ENCODE measurements around the gene COL9A3.

DNA sequence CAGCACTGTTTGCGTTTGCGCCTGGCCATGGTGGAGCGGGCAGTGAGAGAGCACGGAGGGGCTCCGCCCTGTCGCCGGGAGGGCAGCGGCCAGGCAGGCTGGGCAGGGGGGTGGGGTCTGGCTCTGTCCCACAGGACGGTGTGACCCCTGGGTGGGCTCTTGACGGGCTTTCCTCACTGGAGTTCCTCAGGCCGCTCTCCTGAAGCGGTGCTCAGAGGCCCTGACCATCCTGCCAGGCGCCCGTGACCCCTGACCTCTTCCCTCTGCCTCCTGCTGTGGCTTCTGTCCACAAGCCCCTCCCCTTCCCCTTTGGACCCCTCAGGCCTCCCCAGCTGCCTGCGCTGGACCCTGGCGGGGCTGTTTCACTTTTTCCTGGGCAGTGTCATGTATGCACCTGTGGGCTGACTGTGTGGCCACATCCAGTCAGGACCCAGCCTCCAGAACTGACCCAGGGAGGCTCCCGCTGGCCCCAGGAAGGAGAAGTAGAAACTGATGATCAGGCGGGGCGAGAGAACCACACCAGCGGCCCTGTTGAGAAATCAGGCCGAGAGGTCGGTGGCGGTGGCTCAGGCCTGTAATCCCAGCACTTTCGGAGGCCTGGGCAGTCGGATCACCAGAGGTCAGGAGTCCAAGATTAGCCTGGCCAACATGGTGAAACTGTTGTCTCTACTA is 11.0 kb upstream of the COL9A3 start:
- TF ChIP-seq, protein P1, sequence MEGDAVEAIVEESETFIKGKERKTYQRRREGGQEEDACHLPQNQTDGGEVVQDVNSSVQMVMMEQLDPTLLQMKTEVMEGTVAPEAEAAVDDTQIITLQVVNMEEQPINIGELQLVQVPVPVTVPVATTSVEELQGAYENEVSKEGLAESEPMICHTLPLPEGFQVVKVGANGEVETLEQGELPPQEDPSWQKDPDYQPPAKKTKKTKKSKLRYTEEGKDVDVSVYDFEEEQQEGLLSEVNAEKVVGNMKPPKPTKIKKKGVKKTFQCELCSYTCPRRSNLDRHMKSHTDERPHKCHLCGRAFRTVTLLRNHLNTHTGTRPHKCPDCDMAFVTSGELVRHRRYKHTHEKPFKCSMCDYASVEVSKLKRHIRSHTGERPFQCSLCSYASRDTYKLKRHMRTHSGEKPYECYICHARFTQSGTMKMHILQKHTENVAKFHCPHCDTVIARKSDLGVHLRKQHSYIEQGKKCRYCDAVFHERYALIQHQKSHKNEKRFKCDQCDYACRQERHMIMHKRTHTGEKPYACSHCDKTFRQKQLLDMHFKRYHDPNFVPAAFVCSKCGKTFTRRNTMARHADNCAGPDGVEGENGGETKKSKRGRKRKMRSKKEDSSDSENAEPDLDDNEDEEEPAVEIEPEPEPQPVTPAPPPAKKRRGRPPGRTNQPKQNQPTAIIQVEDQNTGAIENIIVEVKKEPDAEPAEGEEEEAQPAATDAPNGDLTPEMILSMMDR (IDR thresholded peaks at IDR 0.05; ENCODE audit: control extremely low read depth in 1 of 3, insufficient read depth in 1 of 3, low read depth in 1 of 3, low read length in 3 of 3) = no peak
- TF ChIP-seq RAD21 (IDR thresholded peaks at IDR 0.05 in 1 of 2, conservative IDR thresholded peaks at IDR 0.05 in 1 of 2; ENCODE audit: low read depth in 2 of 2, low read length in 2 of 2) (no peak), SUZ12 (IDR thresholded peaks at IDR 0.05; ENCODE audit: low read length) (no peak)
- TF ChIP-seq, protein P2, sequence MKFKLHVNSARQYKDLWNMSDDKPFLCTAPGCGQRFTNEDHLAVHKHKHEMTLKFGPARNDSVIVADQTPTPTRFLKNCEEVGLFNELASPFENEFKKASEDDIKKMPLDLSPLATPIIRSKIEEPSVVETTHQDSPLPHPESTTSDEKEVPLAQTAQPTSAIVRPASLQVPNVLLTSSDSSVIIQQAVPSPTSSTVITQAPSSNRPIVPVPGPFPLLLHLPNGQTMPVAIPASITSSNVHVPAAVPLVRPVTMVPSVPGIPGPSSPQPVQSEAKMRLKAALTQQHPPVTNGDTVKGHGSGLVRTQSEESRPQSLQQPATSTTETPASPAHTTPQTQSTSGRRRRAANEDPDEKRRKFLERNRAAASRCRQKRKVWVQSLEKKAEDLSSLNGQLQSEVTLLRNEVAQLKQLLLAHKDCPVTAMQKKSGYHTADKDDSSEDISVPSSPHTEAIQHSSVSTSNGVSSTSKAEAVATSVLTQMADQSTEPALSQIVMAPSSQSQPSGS (IDR thresholded peaks at IDR 0.05; ENCODE audit: low read length) = no peak

Measured in H1 (cell line).